GM19240 (cell line): ENCODE results near the gene OR6S1.
"Not testable (repeated sequence)": the region's sequence is repeated elsewhere in the genome, so short reads cannot be mapped to it uniquely, and the experiment has no call there.

ENCODE experiments used
- DNase-seq: peaks from one replicate; pipeline ENCODE4 v3.0.0; 2011; ENCODE audit warnings: low spot score; ENCODE audit not compliant: insufficient read length

The OR6S1 gene

GRCh38 chr14:20611277-20611676, 30.2 kb downstream of the OR6S1 start:
- no peak for DNase-seq

- DNase-seq, result no peak
Measured at GRCh38 chr14:20610002-20610765, 31.3 kb downstream of the OR6S1 start.

GRCh38 chr14:20609215-20610001, 32.1 kb downstream of the OR6S1 start:
- no peak for DNase-seq

GRCh38 chr14:20608383-20609110, 32.9 kb downstream of the OR6S1 start:
- DNase-seq, result no peak

- no peak for DNase-seq
Measured at GRCh38 chr14:20607617-20608016, 33.9 kb downstream of the OR6S1 start.

- no peak for DNase-seq
Measured at GRCh38 chr14:20606902-20607242, 34.6 kb downstream of the OR6S1 start.

GRCh38 chr14:20606190-20606901, 35.1 kb downstream of the OR6S1 start:
- no peak for DNase-seq

- no peak for DNase-seq
Measured at GRCh38 chr14:20603813-20604690, 37.4 kb downstream of the OR6S1 start.

GRCh38 chr14:20602583-20602982, 38.9 kb downstream of the OR6S1 start:
- no peak for DNase-seq

- no peak for DNase-seq
Measured at GRCh38 chr14:20601522-20601921, 40.0 kb downstream of the OR6S1 start.

GRCh38 chr14:20597108-20597507, 44.4 kb downstream of the OR6S1 start:
- DNase-seq, result no peak

GRCh38 chr14:20595726-20596125, 45.8 kb downstream of the OR6S1 start:
- DNase-seq, result not testable (repeated sequence)

GRCh38 chr14:20592574-20592973, 48.9 kb downstream of the OR6S1 start:
- DNase-seq, result no peak

- DNase-seq, result no peak
Measured at GRCh38 chr14:20591235-20591634, 50.3 kb downstream of the OR6S1 start, which contains the start of gene RNASE12. Gene RNASE12 (minus strand): TSS chr14:20591376. CDS start chr14:20590723, 653 bp downstream.
